HTR-8/SVneo (cell line): ENCODE results near the gene PRXL2A.
"Not testable (repeated sequence)": the region's sequence is repeated elsewhere in the genome, so short reads cannot be mapped to it uniquely, and the experiment has no call there.

Experiments
- DNase-seq: peaks from one replicate; pipeline ENCODE4 v3.0.0; 2011; ENCODE audit warnings: low spot score, mixed read lengths; ENCODE audit not compliant: insufficient read length
- FAIRE-seq: peaks from 2 replicates; lab custom pipeline; 2011; peaks lifted over from hg19 to GRCh38; lab: Jason Lieb, UNC

PRXL2A gene

GRCh38 chr10:80472234-80473095 is 64.1 kb downstream of the PRXL2A start:
- DNase-seq (no peak), FAIRE-seq (no peak)

GRCh38 chr10:80473096-80473657 is 64.8 kb downstream of the PRXL2A start:
- FAIRE-seq, result no peak
- DNase-seq, result no peak

GRCh38 chr10:80473692-80474596 is 65.6 kb downstream of the PRXL2A start:
- DNase-seq (no peak), FAIRE-seq (no peak)

GRCh38 chr10:80474597-80474910 is 66.2 kb downstream of the PRXL2A start:
- no peak for DNase-seq
- no peak for FAIRE-seq

GRCh38 chr10:80474941-80475340 is 66.6 kb downstream of the PRXL2A start:
- no peak for DNase-seq
- FAIRE-seq, result no peak

GRCh38 chr10:80475641-80476040 is 67.3 kb downstream of the PRXL2A start:
- DNase-seq, FAIRE-seq: not testable (repeated sequence)

DNA sequence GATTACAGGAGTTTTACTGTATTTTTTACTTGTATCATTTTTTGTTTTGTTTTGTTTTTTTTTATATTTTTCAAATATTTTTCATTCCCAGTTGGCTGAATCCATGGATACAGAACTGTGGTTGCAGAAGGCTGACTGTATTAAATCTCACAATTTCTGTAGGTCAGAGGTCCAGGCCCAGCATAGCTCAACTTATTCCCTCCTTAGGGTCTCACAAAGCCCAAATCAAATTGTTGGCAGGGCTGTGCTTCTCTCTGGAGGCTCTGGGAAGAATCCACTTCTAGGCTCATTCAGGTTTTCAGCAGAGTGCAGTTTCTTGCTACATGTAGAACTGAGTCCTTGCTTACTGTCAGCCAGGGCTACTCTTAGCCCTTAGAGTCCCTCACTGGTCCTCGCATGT is 68.3 kb downstream of the PRXL2A start:
- no peak for FAIRE-seq

DNA sequence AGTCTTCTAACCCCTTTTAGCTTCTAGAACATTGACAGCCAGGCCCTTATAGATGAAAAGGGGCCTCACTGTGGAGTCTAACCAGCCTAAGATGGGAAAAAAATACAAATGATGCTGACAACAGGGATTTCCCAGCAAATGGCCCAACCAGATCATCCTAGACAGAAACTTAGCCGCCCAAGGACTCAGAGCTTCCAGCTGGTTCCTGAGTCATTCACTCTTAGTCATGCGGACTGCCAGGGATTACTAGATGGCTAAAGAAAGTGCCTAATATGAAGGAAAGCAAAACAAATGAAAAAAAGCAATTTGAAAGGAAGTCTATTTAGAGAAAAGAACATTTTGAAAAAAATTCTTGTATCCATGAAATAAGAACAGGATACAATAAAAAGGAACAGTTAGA is 69.5 kb downstream of the PRXL2A start:
- DNase-seq (peak; percentile 70), FAIRE-seq (no peak)

More for the DNA sequence above, 68.3 kb downstream of the PRXL2A start:
- DNase-seq, result no peak

GRCh38 chr10:80480373-80480772 is 72.0 kb downstream of the PRXL2A start:
- not testable (repeated sequence) for FAIRE-seq, DNase-seq

DNA sequence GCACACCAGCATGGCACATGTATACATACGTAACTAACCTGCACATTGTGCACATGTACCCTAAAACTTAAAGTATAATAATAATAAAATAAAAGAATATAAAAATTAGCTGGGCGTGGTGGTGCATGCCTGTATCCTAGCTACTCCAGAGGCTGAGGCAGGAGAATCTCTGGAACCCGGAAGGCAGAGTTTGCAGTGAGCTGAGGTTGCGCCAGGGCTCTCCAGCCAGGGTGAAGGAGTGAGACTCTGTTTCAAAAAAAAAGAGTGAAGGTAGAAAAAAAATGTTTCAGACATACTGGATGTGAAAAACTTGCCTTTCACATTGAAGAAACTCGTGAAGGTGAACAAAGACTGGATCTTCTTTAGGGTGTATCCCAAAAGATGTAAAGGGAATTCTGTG is 72.5 kb downstream of the PRXL2A start:
- no peak for FAIRE-seq
- DNase-seq, result no peak

DNA sequence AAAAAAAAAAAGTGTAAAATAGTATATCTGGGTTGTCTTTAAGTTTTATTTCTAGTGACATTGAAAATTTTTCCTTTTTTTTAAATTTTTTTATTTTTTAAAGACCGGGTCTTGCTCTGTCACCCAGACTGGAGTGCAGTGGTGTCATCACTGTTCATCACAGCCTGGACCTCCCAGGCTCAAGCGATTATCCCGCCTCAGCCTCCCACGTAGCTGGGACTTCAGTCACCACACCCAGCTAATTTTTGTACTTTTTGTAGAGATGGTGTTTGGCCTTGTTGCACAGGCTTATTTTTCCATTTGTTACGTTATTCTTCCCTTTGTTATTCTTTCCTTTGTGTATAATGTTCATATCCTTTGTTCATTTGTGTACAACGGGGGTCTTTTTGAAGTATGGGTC is 75.9 kb downstream of the PRXL2A start:
- DNase-seq (no peak), FAIRE-seq (no peak)

- DNase-seq (no peak), FAIRE-seq (no peak)
Observed at GRCh38 chr10:80484676-80485075, 76.3 kb downstream of the PRXL2A start.

- FAIRE-seq (no peak), DNase-seq (no peak)
Observed at GRCh38 chr10:80485076-80485945, 77.0 kb downstream of the PRXL2A start.

DNA sequence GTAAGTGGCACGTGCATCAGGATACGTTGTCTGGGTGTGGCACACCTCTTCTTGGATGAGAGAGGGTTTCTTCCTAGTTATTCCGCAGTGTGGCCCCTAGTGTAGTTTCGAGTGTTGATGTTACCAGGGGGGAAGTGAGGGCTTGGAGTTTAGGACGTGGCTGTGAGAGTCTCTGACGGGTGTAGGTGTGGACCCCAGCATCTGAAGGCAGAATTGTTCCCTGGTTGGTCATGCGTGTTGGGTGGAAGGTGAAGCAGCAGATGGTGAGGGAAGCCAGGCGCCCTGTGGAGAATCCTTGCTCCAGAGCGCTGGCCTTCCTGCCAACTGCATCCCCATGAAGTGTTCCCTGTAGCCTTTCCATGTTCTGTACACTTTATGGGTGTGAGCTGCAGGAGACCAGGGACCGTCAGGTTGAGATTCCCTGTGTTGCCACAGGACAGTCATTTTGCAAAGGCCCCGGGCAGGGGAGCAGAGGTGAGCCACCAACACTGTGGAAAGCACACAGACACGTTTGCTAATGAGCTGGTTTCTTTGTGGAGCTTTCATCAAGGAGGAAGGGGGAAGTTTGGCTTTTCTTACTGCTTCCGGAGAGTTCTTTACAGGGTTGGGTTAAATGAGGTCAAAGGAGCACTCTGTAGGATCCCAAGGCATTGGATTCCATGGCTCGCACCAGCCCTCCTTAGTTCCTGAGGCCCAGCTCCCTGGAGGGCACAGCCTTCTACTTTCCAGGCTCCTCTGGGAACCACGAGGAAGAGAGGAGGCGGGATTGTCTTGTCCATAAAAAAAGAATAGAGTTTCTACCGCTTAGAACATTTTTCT is 77.8 kb downstream of the PRXL2A start:
- DNase-seq (no peak), FAIRE-seq (no peak)
